Measurements from ENCODE around the gene PYGM. TPM values are rescaled to one million over a fixed set of nuclear protein-coding genes. Genes with fewer than 3 reads are reported as not detected.
A peak's percentile ranks its signal among the peaks of the same experiment; 100 is the strongest.

The PYGM gene
- total RNA-seq, 1 experiment from 2014 or later = 1.4 TPM

DNA sequence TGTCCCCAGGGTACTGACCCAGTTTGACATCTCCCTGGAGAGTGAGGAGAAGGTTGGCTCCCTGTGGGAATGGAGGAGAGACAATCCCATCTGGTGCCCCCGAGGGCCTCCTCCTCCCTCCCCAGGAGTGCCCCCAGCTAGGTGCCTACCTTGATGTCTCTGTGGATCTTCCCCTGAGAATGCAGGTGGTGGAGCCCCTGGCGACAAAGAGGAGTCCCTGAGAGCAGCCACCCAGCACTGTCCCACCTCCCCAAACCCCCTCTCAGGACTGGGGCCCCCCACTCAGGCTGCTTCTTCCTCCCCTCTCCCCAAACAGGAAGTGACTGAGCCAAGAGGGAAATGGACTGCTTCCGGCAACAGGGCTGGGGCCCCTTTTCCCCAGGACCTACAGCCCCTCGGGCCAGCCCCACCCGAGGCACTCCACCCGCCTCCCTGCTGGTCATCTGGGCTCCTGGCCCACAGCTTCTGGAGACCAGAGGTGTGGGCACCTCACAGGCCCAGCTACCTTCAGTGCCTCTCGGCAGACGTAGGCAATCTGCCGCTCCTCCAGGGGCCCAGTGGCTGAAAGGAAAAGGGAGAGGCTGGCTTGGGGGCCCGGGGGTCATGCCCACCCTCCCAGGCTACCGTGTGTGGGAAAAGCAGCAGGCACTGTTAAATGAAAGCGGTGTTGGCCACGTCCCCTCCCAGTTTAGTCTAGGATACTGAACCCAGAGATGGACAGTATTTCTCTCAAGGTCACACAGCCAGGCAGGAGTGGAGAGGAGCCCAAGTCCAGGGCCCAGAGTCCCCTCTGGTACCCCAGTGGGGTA, 42.0 kb upstream of the PYGM start:
- Histone ChIP-seq H3K9me3 (no peaks in the 10 kb centered on the region), H3K27me3 (replicated peaks; ENCODE audit: control insufficient read depth, insufficient read depth, low read length) (no peaks in the 10 kb centered on the region), H3K4me3 (ENCODE audit: low read depth, low read length) (no peak overlapping the region), H3K36me3 (ENCODE audit: control insufficient read depth, insufficient read depth, low read length) (peaks cover 2% of the 10 kb centered on the region; the same call in 1 of the 2 replicates), H3K4me1 (peaks cover 20% of the 10 kb centered on the region)
- no peak overlapping the region for H3K27ac Mint-ChIP-seq (ENCODE audit: unreplicated experiment)
- DNase-seq = no peak
- peaks cover 9% of the 10 kb centered on the region for H3K4me1 Mint-ChIP-seq (ENCODE audit: low read depth, unreplicated experiment)
- peaks cover 16% of the 10 kb centered on the region for H3K36me3 Mint-ChIP-seq (ENCODE audit: insufficient read depth, unreplicated experiment)
- ChIA-PET POLR2A (no interaction called here), CTCF (no interaction called here)
- H3K4me3 Mint-ChIP-seq (ENCODE audit: unreplicated experiment) = peak overlapping the region; percentile 87
- TF ChIP-seq, protein P1, sequence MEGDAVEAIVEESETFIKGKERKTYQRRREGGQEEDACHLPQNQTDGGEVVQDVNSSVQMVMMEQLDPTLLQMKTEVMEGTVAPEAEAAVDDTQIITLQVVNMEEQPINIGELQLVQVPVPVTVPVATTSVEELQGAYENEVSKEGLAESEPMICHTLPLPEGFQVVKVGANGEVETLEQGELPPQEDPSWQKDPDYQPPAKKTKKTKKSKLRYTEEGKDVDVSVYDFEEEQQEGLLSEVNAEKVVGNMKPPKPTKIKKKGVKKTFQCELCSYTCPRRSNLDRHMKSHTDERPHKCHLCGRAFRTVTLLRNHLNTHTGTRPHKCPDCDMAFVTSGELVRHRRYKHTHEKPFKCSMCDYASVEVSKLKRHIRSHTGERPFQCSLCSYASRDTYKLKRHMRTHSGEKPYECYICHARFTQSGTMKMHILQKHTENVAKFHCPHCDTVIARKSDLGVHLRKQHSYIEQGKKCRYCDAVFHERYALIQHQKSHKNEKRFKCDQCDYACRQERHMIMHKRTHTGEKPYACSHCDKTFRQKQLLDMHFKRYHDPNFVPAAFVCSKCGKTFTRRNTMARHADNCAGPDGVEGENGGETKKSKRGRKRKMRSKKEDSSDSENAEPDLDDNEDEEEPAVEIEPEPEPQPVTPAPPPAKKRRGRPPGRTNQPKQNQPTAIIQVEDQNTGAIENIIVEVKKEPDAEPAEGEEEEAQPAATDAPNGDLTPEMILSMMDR (IDR thresholded peaks at IDR 0.05; ENCODE audit: insufficient read depth in 1 of 2, low read depth in 1 of 2, low read length in 1 of 2, severe bottlenecking in 1 of 2, unreplicated experiment in 1 of 2) = no peak
- no TSS peak for BruUV-seq (replicated peaks)
- H3K27me3 Mint-ChIP-seq (ENCODE audit: insufficient read depth, unreplicated experiment) = no peaks in the 10 kb centered on the region
- intact Hi-C loops (cut with micrococcal nuclease; ENCODE audit: unreplicated experiment) = loop anchor here (2.0 to 5.0 kb wide), 3 partner anchors 23 to 91 kb away; partner anchors contain the start of genes CDC42BPG and SF1
- H3K9me3 Mint-ChIP-seq (ENCODE audit: unreplicated experiment) = no peaks in the 10 kb centered on the region

DNA sequence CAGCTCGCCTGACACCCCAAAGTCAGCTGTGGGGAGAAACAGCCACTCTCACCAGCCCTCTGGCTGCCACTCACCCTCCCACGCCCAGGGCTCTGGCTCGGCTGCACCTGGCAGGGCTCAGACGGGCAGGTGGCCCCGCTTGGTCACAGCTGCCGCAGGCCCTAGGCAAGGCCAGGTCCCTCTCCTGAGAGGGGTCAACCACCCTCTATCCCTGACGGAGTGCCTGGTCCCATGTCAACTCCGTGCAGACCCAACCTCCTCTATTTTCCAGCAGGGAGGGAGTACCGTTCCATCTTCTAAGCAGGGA, 41.3 kb upstream of the PYGM start:
- no TSS peak for BruUV-seq (replicated peaks)
- no peaks in the 10 kb centered on the region for H3K27me3 Mint-ChIP-seq (ENCODE audit: insufficient read depth, unreplicated experiment)
- no peaks in the 10 kb centered on the region for H3K27me3 ChIP-seq (replicated peaks; ENCODE audit: control insufficient read depth, insufficient read depth, low read length)
- CTCF ChIA-PET = no interaction called here
- H3K4me3 ChIP-seq (ENCODE audit: low read depth, low read length) = no peak overlapping the region
- H3K27ac Mint-ChIP-seq (ENCODE audit: unreplicated experiment) = no peak overlapping the region
- H3K36me3 ChIP-seq (ENCODE audit: control insufficient read depth, insufficient read depth, low read length) = peaks cover 2% of the 10 kb centered on the region; the same call in 1 of the 2 replicates
- TF ChIP-seq, protein P1 (IDR thresholded peaks at IDR 0.05; ENCODE audit: insufficient read depth in 1 of 2, low read depth in 1 of 2, low read length in 1 of 2, severe bottlenecking in 1 of 2, unreplicated experiment in 1 of 2) = no peak
- peaks cover 16% of the 10 kb centered on the region for H3K36me3 Mint-ChIP-seq (ENCODE audit: insufficient read depth, unreplicated experiment)
- intact Hi-C loops (cut with micrococcal nuclease; ENCODE audit: unreplicated experiment) = loop anchor here (5.0 kb wide), 2 partner anchors 41 to 91 kb away; partner anchors contain the start of gene CDC42BPG
- no peaks in the 10 kb centered on the region for H3K9me3 ChIP-seq
- H3K4me3 Mint-ChIP-seq (ENCODE audit: unreplicated experiment) = no peak overlapping the region
- DNase-seq = no peak
- peaks cover 9% of the 10 kb centered on the region for H3K4me1 Mint-ChIP-seq (ENCODE audit: low read depth, unreplicated experiment)
- no peaks in the 10 kb centered on the region for H3K9me3 Mint-ChIP-seq (ENCODE audit: unreplicated experiment)
- POLR2A ChIA-PET = no interaction called here
- H3K4me1 ChIP-seq = peaks cover 20% of the 10 kb centered on the region

DNA sequence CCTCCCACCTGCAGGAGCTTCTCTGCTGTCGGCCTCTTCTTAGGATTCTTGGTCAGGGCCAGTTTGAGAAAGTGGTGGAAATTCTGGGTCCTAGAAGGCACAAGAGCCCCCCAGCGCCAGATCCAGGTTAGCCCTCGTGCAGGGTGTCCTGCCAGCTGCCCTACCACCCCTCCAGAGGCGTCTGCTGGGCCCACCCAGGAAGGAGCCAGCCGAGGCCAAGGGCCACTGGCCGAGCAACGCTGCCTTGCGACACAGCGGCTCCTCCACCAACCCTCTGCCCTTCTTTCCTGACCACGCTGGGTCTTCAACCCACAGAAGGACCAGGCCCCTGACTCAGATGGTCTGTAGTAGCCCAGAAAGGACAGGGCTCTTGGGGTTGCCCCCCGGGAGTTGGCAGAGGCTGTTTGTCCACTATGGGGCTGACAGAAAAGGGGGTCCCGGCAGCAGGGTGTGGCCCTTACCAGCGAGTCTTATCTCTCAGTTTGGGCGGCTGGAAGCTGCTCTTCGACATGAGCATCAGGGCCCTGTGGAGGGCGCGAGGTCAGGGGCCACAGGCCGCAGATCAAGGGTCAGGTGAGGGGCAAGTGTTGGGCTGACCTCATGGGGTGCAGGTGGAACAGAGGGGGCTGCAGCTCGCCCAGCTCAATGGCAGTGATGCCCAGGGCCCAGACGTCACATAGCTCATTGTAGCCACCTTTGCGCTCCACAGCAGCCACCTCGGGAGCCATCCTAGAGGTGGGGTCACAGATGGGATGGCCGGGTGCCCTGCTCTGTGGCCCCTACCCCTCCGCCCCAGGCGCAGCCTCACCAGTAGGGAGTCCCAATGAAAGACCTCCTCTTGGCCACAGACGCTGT, 40.8 kb upstream of the PYGM start:
- intact Hi-C loops (cut with micrococcal nuclease; ENCODE audit: unreplicated experiment) = loop anchor here (5.0 kb wide), 2 partner anchors 42 to 92 kb away; partner anchors contain the start of gene CDC42BPG
- no peaks in the 10 kb centered on the region for H3K27me3 ChIP-seq (replicated peaks; ENCODE audit: control insufficient read depth, insufficient read depth, low read length)
- H3K4me1 Mint-ChIP-seq (ENCODE audit: low read depth, unreplicated experiment) = peaks cover 9% of the 10 kb centered on the region
- no peaks in the 10 kb centered on the region for H3K27me3 Mint-ChIP-seq (ENCODE audit: insufficient read depth, unreplicated experiment)
- ChIA-PET CTCF (interaction anchor here (1.2 kb wide), 1 partner anchor 22 kb away, joined by 4 read pairs; the partner anchor contains the start of gene SF1), POLR2A (interaction anchor here (1.8 kb wide), 1 partner anchor 22 kb away, joined by 15 read pairs; the partner anchor contains the start of gene SF1)
- no peak overlapping the region for H3K27ac Mint-ChIP-seq (ENCODE audit: unreplicated experiment)
- no peaks in the 10 kb centered on the region for H3K9me3 Mint-ChIP-seq (ENCODE audit: unreplicated experiment)
- no TSS peak for BruUV-seq (replicated peaks)
- no peak overlapping the region for H3K4me3 Mint-ChIP-seq (ENCODE audit: unreplicated experiment)
- TF ChIP-seq, protein P1 (IDR thresholded peaks at IDR 0.05; ENCODE audit: insufficient read depth in 1 of 2, low read depth in 1 of 2, low read length in 1 of 2, severe bottlenecking in 1 of 2, unreplicated experiment in 1 of 2) = no peak
- no peaks in the 10 kb centered on the region for H3K9me3 ChIP-seq
- DNase-seq = no peak
- H3K36me3 ChIP-seq (ENCODE audit: control insufficient read depth, insufficient read depth, low read length) = peaks cover 2% of the 10 kb centered on the region
- H3K4me3 ChIP-seq (ENCODE audit: low read depth, low read length) = no peak overlapping the region
- H3K36me3 Mint-ChIP-seq (ENCODE audit: insufficient read depth, unreplicated experiment) = peaks cover 11% of the 10 kb centered on the region
- H3K4me1 ChIP-seq = peaks cover 20% of the 10 kb centered on the region

Data from Caco-2 (cell line).